GM19239 (cell line): Measurements from ENCODE around the gene CPNE4.

Source experiments
- DNase-seq: peaks from one replicate; pipeline ENCODE4 v3.0.0; 2011; ENCODE audit warnings: low spot score; ENCODE audit not compliant: insufficient read length
- FAIRE-seq: peaks from 2 replicates; lab custom pipeline; 2011; peaks lifted over from hg19 to GRCh38; lab: Jason Lieb, UNC

The CPNE4 gene

GRCh38 chr3:131713416-131714123, 321.2 kb downstream of the CPNE4 start:
- FAIRE-seq (peak; percentile 77), DNase-seq (no peak)

GRCh38 chr3:131712662-131713061, 322.2 kb downstream of the CPNE4 start:
- FAIRE-seq (no peak), DNase-seq (no peak)

- peak; percentile 77 for FAIRE-seq
- no peak for DNase-seq
Observed at GRCh38 chr3:131711114-131711768, 323.6 kb downstream of the CPNE4 start.

- no peak for DNase-seq
Observed at GRCh38 chr3:131708241-131708640, 326.6 kb downstream of the CPNE4 start.

GRCh38 chr3:131705558-131706051, 329.2 kb downstream of the CPNE4 start:
- FAIRE-seq, result peak; percentile 73
- DNase-seq, result no peak

More at GRCh38 chr3:131708241-131708640, 326.6 kb downstream of the CPNE4 start:
- FAIRE-seq, result no peak

GRCh38 chr3:131705099-131705498, 329.7 kb downstream of the CPNE4 start:
- FAIRE-seq (no peak), DNase-seq (no peak)

GRCh38 chr3:131704098-131704497, 330.7 kb downstream of the CPNE4 start:
- FAIRE-seq (peak; percentile 58), DNase-seq (no peak)

GRCh38 chr3:131702146-131702545, 332.7 kb downstream of the CPNE4 start:
- DNase-seq (no peak), FAIRE-seq (no peak)

- DNase-seq (no peak), FAIRE-seq (no peak)
Observed at GRCh38 chr3:131701153-131701770, 333.6 kb downstream of the CPNE4 start.

GRCh38 chr3:131699001-131699400, 335.8 kb downstream of the CPNE4 start:
- FAIRE-seq (no peak), DNase-seq (no peak)

- FAIRE-seq (no peak), DNase-seq (no peak)
Observed at GRCh38 chr3:131694376-131694775, 340.4 kb downstream of the CPNE4 start.

GRCh38 chr3:131692356-131692755, 342.5 kb downstream of the CPNE4 start:
- DNase-seq, result no peak
- FAIRE-seq, result no peak

- no peak for FAIRE-seq
- DNase-seq, result no peak
Observed at GRCh38 chr3:131690800-131691199, 344.0 kb downstream of the CPNE4 start.

GRCh38 chr3:131688370-131688769, 346.4 kb downstream of the CPNE4 start:
- FAIRE-seq (peak; percentile 64), DNase-seq (no peak)

- FAIRE-seq, result no peak
Observed at GRCh38 chr3:131669600-131669999, 365.2 kb downstream of the CPNE4 start.

GRCh38 chr3:131658771-131659170, 376.0 kb downstream of the CPNE4 start:
- FAIRE-seq (no peak), DNase-seq (no peak)

More at GRCh38 chr3:131669600-131669999, 365.2 kb downstream of the CPNE4 start:
- no peak for DNase-seq

- DNase-seq, result no peak
- FAIRE-seq, result no peak
Observed at GRCh38 chr3:131658115-131658514, 376.7 kb downstream of the CPNE4 start.

GRCh38 chr3:131655070-131655690, 379.6 kb downstream of the CPNE4 start:
- DNase-seq (no peak), FAIRE-seq (no peak)

GRCh38 chr3:131645638-131646037, 389.2 kb downstream of the CPNE4 start:
- DNase-seq (no peak), FAIRE-seq (peak; percentile 70)

- no peak for DNase-seq
Observed at GRCh38 chr3:131636266-131636775, 398.5 kb downstream of the CPNE4 start.

More at GRCh38 chr3:131636266-131636775, 398.5 kb downstream of the CPNE4 start:
- no peak for FAIRE-seq
